ENCODE measurements around the gene FBXL7.

Gene FBXL7

DNA sequence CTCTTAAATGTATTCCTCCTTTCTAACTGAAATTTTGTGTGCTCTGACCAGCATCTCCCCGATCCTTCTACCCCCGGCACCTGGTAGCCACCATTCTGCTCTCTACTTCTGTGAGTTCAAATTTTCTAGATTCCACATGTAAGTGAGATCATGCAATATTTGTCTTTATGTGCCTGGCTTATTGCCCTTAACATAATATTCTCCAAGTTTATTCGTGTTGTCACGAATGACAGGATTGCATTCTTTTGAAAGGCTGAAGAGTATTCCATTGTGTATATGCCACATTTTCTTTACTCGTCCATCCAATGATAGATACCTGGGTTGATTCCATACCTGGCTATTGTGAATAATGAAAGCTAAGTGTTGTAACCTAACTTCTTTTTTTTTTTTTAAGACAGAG is 29.0 kb downstream of the FBXL7 start:
- Histone ChIP-seq H3K4me3 (ENCODE audit: low read length, poor library complexity, severe bottlenecking) (no peak overlapping the region), H3F3A (ENCODE audit: low read depth) (no peaks in the 10 kb centered on the region), H3K9ac (ENCODE audit: low read depth, low read length, poor library complexity, severe bottlenecking) (no peak overlapping the region), H2AFZ (ENCODE audit: low read length) (no peak overlapping the region), H3K4me2 (ENCODE audit: low read depth, low read length, poor library complexity, severe bottlenecking) (no peak overlapping the region), H3K27me3 (ENCODE audit: insufficient read depth, low read length, poor library complexity, severe bottlenecking) (no peaks in the 10 kb centered on the region), H3K9me2 (replicated peaks; ENCODE audit: low read depth, low read length) (no peaks in the 10 kb centered on the region), H4K20me1 (ENCODE audit: insufficient read depth, low read length, poor library complexity, severe bottlenecking) (no peaks in the 10 kb centered on the region), H3K9me3 (ENCODE audit: insufficient read depth, low read depth, low read length) (no peaks in the 10 kb centered on the region), H3K79me2 (ENCODE audit: insufficient read depth, low read length) (no peaks in the 10 kb centered on the region), H3K36me3 (ENCODE audit: insufficient read depth, low read length) (no peaks in the 10 kb centered on the region), H3K4me1 (ENCODE audit: insufficient read depth, low read length, poor library complexity, severe bottlenecking) (no peaks in the 10 kb centered on the region)
- TF ChIP-seq, protein P1, sequence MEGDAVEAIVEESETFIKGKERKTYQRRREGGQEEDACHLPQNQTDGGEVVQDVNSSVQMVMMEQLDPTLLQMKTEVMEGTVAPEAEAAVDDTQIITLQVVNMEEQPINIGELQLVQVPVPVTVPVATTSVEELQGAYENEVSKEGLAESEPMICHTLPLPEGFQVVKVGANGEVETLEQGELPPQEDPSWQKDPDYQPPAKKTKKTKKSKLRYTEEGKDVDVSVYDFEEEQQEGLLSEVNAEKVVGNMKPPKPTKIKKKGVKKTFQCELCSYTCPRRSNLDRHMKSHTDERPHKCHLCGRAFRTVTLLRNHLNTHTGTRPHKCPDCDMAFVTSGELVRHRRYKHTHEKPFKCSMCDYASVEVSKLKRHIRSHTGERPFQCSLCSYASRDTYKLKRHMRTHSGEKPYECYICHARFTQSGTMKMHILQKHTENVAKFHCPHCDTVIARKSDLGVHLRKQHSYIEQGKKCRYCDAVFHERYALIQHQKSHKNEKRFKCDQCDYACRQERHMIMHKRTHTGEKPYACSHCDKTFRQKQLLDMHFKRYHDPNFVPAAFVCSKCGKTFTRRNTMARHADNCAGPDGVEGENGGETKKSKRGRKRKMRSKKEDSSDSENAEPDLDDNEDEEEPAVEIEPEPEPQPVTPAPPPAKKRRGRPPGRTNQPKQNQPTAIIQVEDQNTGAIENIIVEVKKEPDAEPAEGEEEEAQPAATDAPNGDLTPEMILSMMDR (conservative IDR thresholded peaks at IDR 0.05; ENCODE audit: low read length), result no peak
- TF ChIP-seq EZH2phosphoT487 (IDR thresholded peaks at IDR 0.05; ENCODE audit: borderline replicate concordance), result no peak

DNA sequence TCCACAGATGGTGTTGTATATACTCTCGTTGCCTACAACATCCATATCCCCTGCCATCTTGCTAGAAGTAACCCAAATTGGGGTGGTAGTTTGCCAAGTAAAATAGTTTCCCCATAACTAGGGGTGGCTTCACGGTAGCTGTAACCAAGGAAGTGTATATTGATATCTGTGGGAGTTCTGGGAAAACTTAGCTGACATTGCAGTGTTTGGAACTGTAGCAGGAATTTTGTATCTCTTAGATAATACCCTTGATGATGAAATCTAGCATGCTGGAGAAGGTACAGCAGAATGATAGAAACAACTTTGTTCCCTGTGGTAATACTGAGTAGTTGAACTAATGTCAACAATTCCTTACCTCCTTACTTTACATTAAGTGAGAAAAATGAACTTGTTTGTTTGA is 29.8 kb downstream of the FBXL7 start:
- Histone ChIP-seq H4K20me1 (ENCODE audit: insufficient read depth, low read length, poor library complexity, severe bottlenecking) (no peaks in the 10 kb centered on the region), H3K27me3 (ENCODE audit: insufficient read depth, low read length, poor library complexity, severe bottlenecking) (no peaks in the 10 kb centered on the region), H3K79me2 (ENCODE audit: insufficient read depth, low read length) (no peaks in the 10 kb centered on the region), H3K4me2 (ENCODE audit: low read depth, low read length, poor library complexity, severe bottlenecking) (no peak overlapping the region), H3K9me2 (replicated peaks; ENCODE audit: low read depth, low read length) (no peaks in the 10 kb centered on the region), H2AFZ (ENCODE audit: low read length) (no peak overlapping the region), H3K4me1 (ENCODE audit: insufficient read depth, low read length, poor library complexity, severe bottlenecking) (no peaks in the 10 kb centered on the region), H3K36me3 (ENCODE audit: insufficient read depth, low read length) (no peaks in the 10 kb centered on the region), H3F3A (ENCODE audit: low read depth) (no peaks in the 10 kb centered on the region), H3K9me3 (ENCODE audit: insufficient read depth, low read depth, low read length) (no peaks in the 10 kb centered on the region), H3K9ac (ENCODE audit: low read depth, low read length, poor library complexity, severe bottlenecking) (no peak overlapping the region), H3K4me3 (ENCODE audit: low read length, poor library complexity, severe bottlenecking) (no peak overlapping the region)
- TF ChIP-seq, protein P1 (conservative IDR thresholded peaks at IDR 0.05; ENCODE audit: low read length), result no peak
- no peak for TF ChIP-seq EZH2phosphoT487 (IDR thresholded peaks at IDR 0.05; ENCODE audit: borderline replicate concordance)

DNA sequence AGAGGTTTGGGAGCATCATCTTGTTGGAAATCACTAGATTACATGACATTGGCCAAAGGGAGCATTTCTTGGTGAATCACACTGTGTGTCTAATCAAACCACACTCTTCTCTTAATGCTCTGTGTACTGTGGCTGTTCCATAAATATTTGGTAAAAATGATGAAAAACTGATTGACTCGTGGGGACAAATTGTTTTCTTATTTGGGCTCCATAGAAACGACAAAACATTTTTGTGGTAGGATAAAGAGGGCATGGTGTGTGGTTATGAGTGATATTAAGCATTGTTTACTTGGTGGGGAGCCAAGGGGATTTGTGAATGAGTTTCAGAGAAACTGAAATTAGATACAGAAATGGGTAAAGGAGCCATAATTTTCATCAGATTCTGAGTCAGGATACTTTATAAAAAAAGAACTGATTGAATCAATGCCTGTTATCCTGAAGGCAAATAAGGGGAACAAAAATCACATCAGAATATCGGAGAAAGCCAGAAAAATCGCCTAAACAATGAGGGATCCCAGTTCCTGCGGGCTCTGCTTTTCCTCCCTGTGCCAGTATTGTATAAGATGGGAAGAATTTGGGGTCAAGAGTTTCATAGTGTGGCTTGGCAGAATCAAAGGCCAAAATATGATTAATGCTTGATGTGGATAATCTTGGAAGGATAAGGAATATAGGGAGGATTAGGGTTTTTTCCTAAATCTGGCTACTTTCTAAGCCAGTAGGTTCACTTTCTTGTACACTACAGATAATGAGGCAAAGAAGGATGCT is 33.3 kb downstream of the FBXL7 start:
- no peak overlapping the region for H2AFZ ChIP-seq (ENCODE audit: low read length)
- H3K9me3 ChIP-seq (ENCODE audit: insufficient read depth, low read depth, low read length), result no peaks in the 10 kb centered on the region
- H3K9ac ChIP-seq (ENCODE audit: low read depth, low read length, poor library complexity, severe bottlenecking), result no peak overlapping the region
- TF ChIP-seq, protein P1 (conservative IDR thresholded peaks at IDR 0.05; ENCODE audit: low read length), result no peak
- no peak for TF ChIP-seq EZH2phosphoT487 (IDR thresholded peaks at IDR 0.05; ENCODE audit: borderline replicate concordance)
- no peaks in the 10 kb centered on the region for H3K4me1 ChIP-seq (ENCODE audit: insufficient read depth, low read length, poor library complexity, severe bottlenecking)
- H4K20me1 ChIP-seq (ENCODE audit: insufficient read depth, low read length, poor library complexity, severe bottlenecking), result no peaks in the 10 kb centered on the region
- H3K79me2 ChIP-seq (ENCODE audit: insufficient read depth, low read length), result no peaks in the 10 kb centered on the region
- no peak overlapping the region for H3K4me2 ChIP-seq (ENCODE audit: low read depth, low read length, poor library complexity, severe bottlenecking)
- H3K4me3 ChIP-seq (ENCODE audit: low read length, poor library complexity, severe bottlenecking), result no peak overlapping the region
- H3F3A ChIP-seq (ENCODE audit: low read depth), result no peaks in the 10 kb centered on the region
- H3K9me2 ChIP-seq (replicated peaks; ENCODE audit: low read depth, low read length), result no peaks in the 10 kb centered on the region
- no peaks in the 10 kb centered on the region for H3K36me3 ChIP-seq (ENCODE audit: insufficient read depth, low read length)
- H3K27me3 ChIP-seq (ENCODE audit: insufficient read depth, low read length, poor library complexity, severe bottlenecking), result no peaks in the 10 kb centered on the region
